Adrenal gland (tissue), 12 donors: Measurements from ENCODE around the gene BMP8A. TPM values are rescaled to one million over a fixed set of nuclear protein-coding genes. Genes with fewer than 3 reads are reported as not detected.
"Not testable (repeated sequence)": the region's sequence is repeated elsewhere in the genome, so short reads cannot be mapped to it uniquely, and the experiment has no call there.

ENCODE experiments used
- DNase-seq, 7 donors: peaks; one replicate each; pipeline ENCODE4 v3.0.0-alpha.2; 2019 to 2020
- H3K27ac ChIP-seq, 5 donors: fragments of 200-600 bp; sonication (generic) in 4 of 5; 1 replicate in 3 of 5; 2 replicates in 2 of 5; pipeline versions ENCODE4 v1.5.1 to v1.8.0; 2016 to 2020; ENCODE audit warnings: mild to moderate bottlenecking in 1 of 5
- H3K27me3 ChIP-seq: fragments of 200-600 bp; 2 replicates; pipeline ENCODE4 v1.8.0; 2021
- H3K36me3 ChIP-seq, 2 donors: fragments of 200-600 bp; replicated peaks in 1 of 2; 1 replicate in 1 of 2; 2 replicates in 1 of 2; pipeline versions ENCODE4 v1.5.1 to v1.8.0; 2018 to 2022
- H3K4me1 ChIP-seq, 2 donors: fragments of 200-600 bp; replicated peaks in 1 of 2; 1 replicate in 1 of 2; 2 replicates in 1 of 2; pipeline versions ENCODE4 v1.5.1 to v1.8.0; 2018 to 2021
- H3K4me3 ChIP-seq, 4 donors: fragments of 200-600 bp; sonication (generic) in 3 of 4; one replicate each; pipeline ENCODE4 v1.5.1; 2016 to 2018
- H3K9me3 ChIP-seq, 3 donors: fragments of 200-600 bp; sonication (generic) in 1 of 3; replicated peaks in 1 of 3; 1 replicate in 2 of 3; 2 replicates in 1 of 3; pipeline versions ENCODE4 v1.5.1 to v1.8.0; 2016 to 2021
- POLR2A ChIP-seq, 2 donors: fragments of 450-650 bp; IDR thresholded peaks; one replicate each; pipeline ENCODE4 v1.6.1; 2017; ENCODE audit warnings: antibody characterized with exemption in 2 of 2, mild to moderate bottlenecking in 2 of 2, moderate library complexity in 1 of 2
- WGBS, 4 donors: extraction: QIAGEN DNeasy Blood & Tissue Kit in 2 of 4; methylation state at CpG; one replicate each; pipeline versions ENCODE4 v1.1.5 to v1.1.7; 2013 to 2017; 5-methylcytosine and 5-hydroxymethylcytosine counted together
- intact Hi-C, 2 donors: fragments of 100-400 bp; cut with DNase I; formaldehyde crosslinking; loops; one replicate each; pipeline versions ENCODE4 v1.14.1 to v1.15.0; 2022 to 2023
- polyA plus RNA-seq, 3 donors: library from polyadenylated mRNA; stranded (reverse); fragments of 200-250 nt in 2 of 3; fragments of 350-450 nt in 1 of 3; fragmentation: Illumina TruSeq in 1 of 3; extraction: RNeasy Lipid Tissue Mini Kit (QIAGEN cat#74804) in 1 of 3; gene quantifications; one replicate each; pipeline ENCODE4 v1.2.3, GENCODE V29; 2013 to 2014
- total RNA-seq, 9 donors: library from RNA; depleted of rRNA in 4 of 9; stranded (reverse); fragments of >200 nt in 4 of 9; fragments of 120-200 nt in 1 of 9; fragmentation: NEBNext Ultra II Directional in 1 of 9; extraction: Animal tissue kit (Norgen Biotek cat#: 25700) in 1 of 9; gene quantifications; one replicate each; pipeline versions ENCODE4 v1.1.0 to v1.2.4, GENCODE V29; 2013 to 2023
- TF ChIP-seq, protein P1 (sequence below), 6 experiments: fragments of 450-650 bp in 4 of 6; fragments of 200-600 bp in 2 of 6; sonication (generic) in 1 of 6; IDR thresholded peaks; 1 replicate in 5 of 6; 2 replicates in 1 of 6; pipeline versions ENCODE4 v1.5.1 to v1.8.0; 2016 to 2021; ENCODE audit warnings: antibody characterized with exemption in 6 of 6, mild to moderate bottlenecking in 2 of 6, moderate library complexity in 1 of 6
- donor health status: healthy with polysubstance abuse.
- donor health status: Bipolar disorder and iron deficiency.
- donor health status: DM: yes; HTN: yes; CAD: no.
- donor health status: DM: no; HTN: no; CAD: no.
- donor health status: DM: no; HTN: no; CAD: no.
- donor health status: DM: yes; HTN: yes; CAD: no.

Gene BMP8A
- total and polyA plus RNA-seq, 12 donors, result 0.09 to 1.7 (median 0.55) TPM; not detected in 1

DNA sequence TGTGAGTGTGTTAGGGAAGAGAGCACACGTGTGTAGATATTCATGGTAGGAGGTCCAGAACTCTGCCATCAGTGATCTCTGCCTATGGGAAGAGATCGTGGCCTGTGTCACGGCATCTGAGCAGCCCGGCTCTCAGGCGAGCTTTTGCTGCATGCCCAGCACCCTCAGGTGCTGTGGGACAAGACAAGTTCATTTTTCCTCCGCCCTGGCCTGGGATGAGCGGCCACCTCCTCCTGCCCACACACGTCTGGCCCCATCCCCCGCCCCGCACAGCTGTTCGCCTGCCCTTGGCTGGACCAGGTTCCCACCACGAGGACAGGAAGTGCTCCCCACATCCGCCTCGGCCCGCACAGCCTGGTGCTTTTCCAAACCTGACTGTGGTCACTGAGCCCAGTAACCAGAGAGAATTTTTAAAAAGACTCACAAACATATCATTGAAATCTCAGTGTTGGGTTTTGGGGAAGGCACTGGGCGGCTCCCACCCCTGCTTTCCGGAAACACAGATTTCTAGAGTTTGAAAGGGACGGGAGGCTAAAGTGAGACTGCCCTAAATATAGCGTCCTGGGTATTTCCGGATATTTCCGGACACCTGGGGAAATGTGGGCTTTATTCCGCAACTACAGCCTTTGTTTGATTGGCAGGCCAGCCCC, 18.0 kb downstream of the BMP8A start:
- Histone ChIP-seq H3K27ac (no peak overlapping the region), H3K4me3 (no peak overlapping the region), H3K9me3 (no peaks in the 10 kb centered on the region), H3K27me3 (no peaks in the 10 kb centered on the region), H3K36me3 (no peaks in the 10 kb centered on the region), H3K4me1 (no peaks in the 10 kb centered on the region)
- WGBS, 4 donors, result 55 to 67% (median 61%) methylated on average over 19 to 22 of the region's 22 CpGs
- DNase-seq, result peak in 3 of 7 donors; percentile 17 to 36 (median 33)
- TF ChIP-seq, protein P1, sequence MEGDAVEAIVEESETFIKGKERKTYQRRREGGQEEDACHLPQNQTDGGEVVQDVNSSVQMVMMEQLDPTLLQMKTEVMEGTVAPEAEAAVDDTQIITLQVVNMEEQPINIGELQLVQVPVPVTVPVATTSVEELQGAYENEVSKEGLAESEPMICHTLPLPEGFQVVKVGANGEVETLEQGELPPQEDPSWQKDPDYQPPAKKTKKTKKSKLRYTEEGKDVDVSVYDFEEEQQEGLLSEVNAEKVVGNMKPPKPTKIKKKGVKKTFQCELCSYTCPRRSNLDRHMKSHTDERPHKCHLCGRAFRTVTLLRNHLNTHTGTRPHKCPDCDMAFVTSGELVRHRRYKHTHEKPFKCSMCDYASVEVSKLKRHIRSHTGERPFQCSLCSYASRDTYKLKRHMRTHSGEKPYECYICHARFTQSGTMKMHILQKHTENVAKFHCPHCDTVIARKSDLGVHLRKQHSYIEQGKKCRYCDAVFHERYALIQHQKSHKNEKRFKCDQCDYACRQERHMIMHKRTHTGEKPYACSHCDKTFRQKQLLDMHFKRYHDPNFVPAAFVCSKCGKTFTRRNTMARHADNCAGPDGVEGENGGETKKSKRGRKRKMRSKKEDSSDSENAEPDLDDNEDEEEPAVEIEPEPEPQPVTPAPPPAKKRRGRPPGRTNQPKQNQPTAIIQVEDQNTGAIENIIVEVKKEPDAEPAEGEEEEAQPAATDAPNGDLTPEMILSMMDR (IDR thresholded peaks at IDR 0.05), result no peak
- no peak for TF ChIP-seq POLR2A (IDR thresholded peaks at IDR 0.05)
- intact Hi-C loops, result no loop called here

DNA sequence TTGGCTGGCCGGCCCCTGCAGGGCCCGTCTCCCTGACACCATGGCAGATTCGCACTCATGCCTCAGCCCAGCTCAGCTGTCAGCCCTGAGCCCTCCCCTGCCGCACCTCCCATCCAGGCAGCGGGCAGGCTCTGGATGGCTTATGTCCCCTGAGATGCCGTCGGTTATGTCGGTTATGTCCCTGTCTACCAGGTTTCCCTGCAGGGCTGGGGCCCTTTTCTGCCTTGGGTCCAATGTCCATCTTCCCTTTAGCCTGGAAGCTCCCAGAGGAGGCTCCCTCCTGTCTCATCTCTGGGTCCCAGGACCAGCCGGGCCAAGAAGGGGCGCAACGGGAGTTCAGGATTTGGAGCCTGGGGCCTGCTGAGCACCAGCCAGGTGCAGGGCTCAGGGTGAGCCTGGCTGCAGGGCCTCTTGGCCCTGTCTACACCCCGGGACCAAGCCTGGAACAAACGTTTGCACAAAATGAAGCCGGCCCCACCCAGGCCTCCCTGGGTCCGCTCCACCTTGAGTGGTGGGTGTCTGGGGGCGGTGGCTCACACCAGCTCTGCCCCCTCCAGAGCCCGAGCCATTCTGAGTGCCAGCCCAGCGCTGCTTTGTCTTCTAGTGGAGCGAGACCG, 19.2 kb downstream of the BMP8A start:
- H3K27me3 ChIP-seq, DNase-seq, H3K9me3 ChIP-seq, H3K4me3 ChIP-seq, intact Hi-C loops, H3K36me3 ChIP-seq, H3K4me1 ChIP-seq, H3K27ac ChIP-seq: not testable (repeated sequence)
- WGBS, 4 donors, result 88 to 91% (median 89%) methylated on average over 4 to 16 of the region's 20 CpGs

DNA sequence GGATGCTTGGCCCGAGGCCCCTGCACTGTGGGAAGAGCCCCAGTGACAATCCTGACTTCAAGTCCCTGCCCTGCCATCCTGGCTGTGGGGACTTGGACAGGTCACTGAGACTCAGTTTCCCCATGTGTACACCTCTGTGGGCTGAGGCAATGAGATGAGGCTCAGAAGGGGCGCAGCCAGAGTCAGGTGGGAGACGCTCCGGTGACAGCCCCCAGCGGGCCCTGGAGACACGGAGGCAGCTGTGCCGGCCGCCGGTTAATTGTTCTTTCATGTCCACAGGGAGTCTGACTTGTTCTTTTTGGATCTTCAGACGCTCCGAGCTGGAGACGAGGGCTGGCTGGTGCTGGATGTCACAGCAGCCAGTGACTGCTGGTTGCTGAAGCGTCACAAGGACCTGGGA, 20.0 kb downstream of the BMP8A start:
- intact Hi-C loops, DNase-seq, H3K4me1 ChIP-seq, H3K36me3 ChIP-seq, H3K27me3 ChIP-seq, H3K9me3 ChIP-seq, H3K4me3 ChIP-seq, H3K27ac ChIP-seq: not testable (repeated sequence)
- WGBS, 4 donors, result 65 to 81% methylated on average over 6 to 8 of the region's 13 CpGs; no CpG with 5 or more reads in 2 of the 4 donors

DNA sequence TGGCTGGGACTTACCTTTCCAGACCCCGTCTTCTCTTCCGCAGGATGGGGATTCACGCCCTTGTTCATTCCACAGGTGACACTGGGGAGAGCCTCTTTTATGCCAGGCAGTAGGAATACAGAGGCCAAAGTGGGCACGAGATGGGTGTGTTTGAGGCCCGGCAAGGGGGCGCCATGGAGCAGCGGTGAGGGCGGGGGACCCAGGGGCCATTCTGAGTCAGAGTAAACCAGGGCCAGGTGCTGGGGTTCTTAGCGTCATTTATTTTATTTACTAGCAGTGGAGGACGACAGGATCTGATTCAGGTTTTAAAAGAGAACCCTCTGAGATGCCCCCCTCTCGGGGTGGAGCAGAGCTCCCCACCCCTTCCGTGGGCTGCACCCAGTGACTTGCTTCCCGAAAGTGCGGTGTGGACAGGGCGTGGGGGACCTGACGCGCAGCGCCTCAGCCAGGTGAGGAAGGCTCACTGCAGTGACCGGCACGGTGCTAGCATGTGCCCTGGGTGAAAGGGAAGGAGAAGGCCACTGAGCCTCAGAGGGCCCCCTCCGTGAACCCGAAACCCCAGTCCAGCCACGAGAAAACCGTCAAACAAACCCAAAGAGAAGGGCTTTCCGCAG, 20.9 kb downstream of the BMP8A start:
- intact Hi-C loops, H3K4me1 ChIP-seq, H3K4me3 ChIP-seq, H3K36me3 ChIP-seq, H3K27me3 ChIP-seq, H3K9me3 ChIP-seq, DNase-seq, H3K27ac ChIP-seq: not testable (repeated sequence)
- 43 to 46% methylated on average over 5 to 6 of the region's 25 CpGs; no CpG with 5 or more reads in 2 of the 4 donors for WGBS, 4 donors

DNA sequence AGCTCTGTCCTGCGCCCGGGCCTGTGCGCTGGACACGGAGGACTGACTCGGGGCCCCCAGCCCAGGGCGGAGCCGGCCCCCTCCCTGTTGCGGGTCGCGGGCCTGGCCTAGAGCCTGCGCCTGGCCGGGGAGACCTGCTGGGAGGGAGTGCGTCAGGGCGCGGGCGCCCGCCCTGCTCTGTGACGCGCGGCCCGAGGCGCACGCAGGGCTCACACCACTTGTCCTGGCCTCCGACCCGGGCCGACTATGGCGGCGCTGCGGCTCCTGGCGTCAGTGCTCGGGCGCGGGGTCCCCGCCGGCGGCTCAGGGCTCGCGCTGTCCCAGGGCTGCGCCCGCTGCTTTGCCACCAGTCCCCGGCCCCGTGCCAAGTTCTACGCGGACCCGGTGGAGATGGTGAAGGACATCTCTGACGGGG, 23.3 kb downstream of the BMP8A start:
- DNase-seq, result peak in 2 of 7 donors; percentile 19 to 40
- H3K27me3 ChIP-seq, H3K4me1 ChIP-seq, H3K9me3 ChIP-seq, H3K27ac ChIP-seq, intact Hi-C loops, H3K36me3 ChIP-seq: not testable (repeated sequence)
- peak overlapping the region in 1 of 4 donors; percentile 16 for H3K4me3 ChIP-seq
- 1 to 2% methylated on average over 28 to 34 of the region's 46 CpGs; no CpG with 5 or more reads in 2 of the 4 donors for WGBS, 4 donors

DNA sequence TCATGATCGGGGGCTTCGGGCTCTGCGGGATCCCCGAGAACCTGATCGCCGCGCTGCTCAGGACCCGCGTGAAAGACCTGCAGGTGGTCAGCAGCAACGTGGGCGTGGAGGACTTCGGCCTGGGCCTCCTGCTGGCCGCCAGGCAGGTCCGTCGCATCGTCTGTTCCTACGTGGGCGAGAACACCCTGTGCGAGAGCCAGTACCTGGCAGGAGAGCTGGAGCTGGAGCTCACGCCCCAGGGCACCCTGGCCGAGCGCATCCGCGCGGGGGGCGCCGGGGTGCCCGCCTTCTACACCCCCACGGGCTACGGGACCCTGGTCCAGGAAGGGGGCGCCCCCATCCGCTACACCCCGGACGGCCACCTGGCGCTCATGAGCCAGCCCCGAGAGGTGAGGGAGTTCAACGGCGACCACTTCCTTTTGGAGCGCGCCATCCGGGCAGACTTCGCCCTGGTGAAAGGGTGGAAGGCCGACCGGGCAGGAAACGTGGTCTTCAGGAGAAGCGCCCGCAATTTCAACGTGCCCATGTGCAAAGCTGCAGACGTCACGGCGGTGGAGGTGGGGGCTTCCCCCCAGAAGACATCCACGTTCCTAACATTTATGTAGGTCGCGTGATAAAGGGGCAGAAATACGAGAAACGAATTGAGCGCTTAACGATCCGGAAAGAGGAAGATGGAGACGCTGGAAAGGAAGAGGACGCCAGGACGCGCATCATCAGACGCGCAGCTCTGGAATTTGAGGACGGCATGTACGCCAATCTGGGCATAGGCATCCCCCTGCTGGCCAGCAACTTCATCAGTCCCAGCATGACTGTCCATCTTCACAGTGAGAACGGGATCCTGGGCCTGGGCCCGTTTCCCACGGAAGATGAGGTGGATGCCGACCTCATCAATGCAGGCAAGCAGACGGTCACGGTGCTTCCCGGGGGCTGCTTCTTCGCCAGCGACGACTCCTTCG, 24.0 kb downstream of the BMP8A start:
- H3K36me3 ChIP-seq, H3K27ac ChIP-seq, H3K4me3 ChIP-seq, DNase-seq, H3K27me3 ChIP-seq, H3K4me1 ChIP-seq, H3K9me3 ChIP-seq, intact Hi-C loops: not testable (repeated sequence)
- 19 to 35% (median 28%) methylated on average over 19 to 22 of the region's 78 CpGs for WGBS, 4 donors

DNA sequence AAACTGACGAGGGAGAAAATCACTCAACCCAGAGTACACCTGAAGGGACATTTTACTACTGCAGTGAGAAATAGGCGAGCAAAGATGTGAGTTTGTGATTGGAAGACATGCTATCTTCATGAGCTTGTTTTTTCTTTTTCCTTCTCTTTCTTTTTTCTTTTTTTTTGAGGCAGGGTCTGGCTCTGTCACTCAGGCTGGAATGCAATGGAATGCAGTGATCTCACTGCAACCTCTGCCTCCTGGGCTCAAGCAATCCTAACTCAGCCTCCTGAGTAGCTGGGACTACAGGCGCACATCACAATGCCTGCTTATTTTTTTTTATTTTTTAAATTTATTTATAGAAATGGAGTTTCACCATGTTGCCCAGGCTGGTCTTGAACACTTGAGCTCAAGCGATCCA, 25.4 kb downstream of the BMP8A start:
- H3K27me3 ChIP-seq, H3K27ac ChIP-seq, H3K4me3 ChIP-seq, intact Hi-C loops, H3K9me3 ChIP-seq, H3K36me3 ChIP-seq, DNase-seq, H3K4me1 ChIP-seq: not testable (repeated sequence)
- WGBS, 4 donors, result 85 to 96% (median 92%) methylated on average over 4 of the region's 4 CpGs

DNA sequence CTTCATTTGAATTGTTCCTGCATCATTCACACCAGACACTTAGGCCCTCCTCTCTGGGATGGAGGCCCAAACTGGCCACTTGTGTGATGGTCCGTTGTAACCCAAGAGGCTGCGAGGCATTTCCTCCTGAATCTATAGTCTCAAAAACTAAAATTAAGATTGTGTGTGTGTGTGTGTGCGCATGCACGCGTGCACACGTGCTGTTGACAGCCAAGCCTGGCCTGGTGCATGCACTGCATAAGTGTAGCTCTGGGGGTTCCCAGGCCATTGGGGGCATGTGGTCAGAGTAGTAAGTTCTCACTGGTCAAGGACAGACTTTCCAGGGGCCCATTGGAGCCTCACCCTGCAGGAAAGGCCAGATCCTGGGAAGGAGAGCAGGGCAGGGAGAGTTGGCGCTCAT, 26.5 kb downstream of the BMP8A start:
- H3K27ac ChIP-seq, H3K9me3 ChIP-seq, intact Hi-C loops, H3K27me3 ChIP-seq, H3K36me3 ChIP-seq, H3K4me3 ChIP-seq, DNase-seq, H3K4me1 ChIP-seq: not testable (repeated sequence)
- 92 to 94% (median 92%) methylated on average over 6 of the region's 7 CpGs; no CpG with 5 or more reads in 1 of the 4 donors for WGBS, 4 donors

DNA sequence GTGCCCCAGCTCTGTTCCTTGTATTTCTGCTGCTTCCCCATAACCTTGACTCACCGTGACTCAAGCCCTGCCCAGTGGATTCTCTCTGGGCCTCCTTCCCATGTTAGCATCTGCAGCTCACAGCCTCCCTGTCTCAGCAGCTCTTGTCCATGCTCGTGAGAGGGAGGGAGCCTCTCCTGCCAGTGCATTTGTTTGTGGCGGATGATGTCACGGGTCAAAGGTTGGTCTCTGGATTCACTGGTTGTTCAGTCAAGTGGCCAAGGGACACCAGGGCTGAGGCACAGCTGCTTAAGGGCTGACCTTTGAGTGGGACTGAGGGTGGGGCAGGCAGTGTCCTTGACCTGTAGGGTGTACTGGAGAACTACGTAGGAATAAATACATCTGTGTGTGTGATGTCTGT, 27.9 kb downstream of the BMP8A start:
- H3K4me1 ChIP-seq, H3K4me3 ChIP-seq, H3K27me3 ChIP-seq, H3K9me3 ChIP-seq, H3K36me3 ChIP-seq, H3K27ac ChIP-seq, intact Hi-C loops: not testable (repeated sequence)
- WGBS, 4 donors, result 0 to 35% (median 20%) methylated on average over 1 to 2 of the region's 5 CpGs
- DNase-seq, result peak in 2 of 7 donors; percentile 38 to 43
